ENCODE data around the gene LRRC36.

- TF ChIP-seq CTCF (IDR thresholded peaks at IDR 0.05) = no peak
- no peak for TF ChIP-seq POLR2A (IDR thresholded peaks at IDR 0.05)
Measured at GRCh38 chr16:67357561-67357960, 30.9 kb downstream of the LRRC36 start.
